Activated B cell treated with CpG ODN at 0.5 μM for 24 hours (primary cell): Measurements from ENCODE around the gene GDPD5. TPM values are rescaled to one million over a fixed set of nuclear protein-coding genes. Genes with fewer than 3 reads are reported as not detected.
"Not testable (repeated sequence)": the region's sequence is repeated elsewhere in the genome, so short reads cannot be mapped to it uniquely, and the experiment has no call there.

ENCODE experiments used
- ATAC-seq: fragments of 200-7000 bp; cut with Tn5 transposase; one replicate; pipeline ENCODE4 v1.10.0; 2021; ENCODE audit warnings: low read depth, mild to moderate bottlenecking, moderate library complexity
- CTCF ChIA-PET: fragments of 350-600 bp; sonication (Branson Sonifier 250); formaldehyde crosslinking; loops from one replicate; lab custom pipeline; 2021; ENCODE audit warnings: antibody characterized with exemption; lab: Charles Lee
- POLR2A ChIA-PET: fragments of 350-600 bp; sonication (Branson Sonifier 250); formaldehyde crosslinking; loops from one replicate; lab custom pipeline; 2021; ENCODE audit warnings: antibody characterized with exemption; lab: Charles Lee
- DNase-seq: peaks from one replicate; pipeline ENCODE4 v3.0.0; 2022
- H3K27ac Mint-ChIP-seq: one replicate; pipeline ENCODE4 v1.8.0; 2020; ENCODE audit warnings: mixed read lengths
- H3K27me3 Mint-ChIP-seq: one replicate; pipeline ENCODE4 v1.8.0; 2021; ENCODE audit warnings: mixed read lengths
- H3K36me3 Mint-ChIP-seq: one replicate; pipeline ENCODE4 v1.8.0; 2021; ENCODE audit warnings: low read depth, mixed read lengths
- H3K4me1 Mint-ChIP-seq: one replicate; pipeline ENCODE4 v1.8.0; 2021; ENCODE audit warnings: mixed read lengths
- H3K4me3 Mint-ChIP-seq: one replicate; pipeline ENCODE4 v1.8.0; 2020; ENCODE audit warnings: mild to moderate bottlenecking, mixed read lengths
- H3K9me3 Mint-ChIP-seq: one replicate; pipeline ENCODE4 v1.8.0; 2020; ENCODE audit warnings: mixed read lengths
- intact Hi-C: fragments of 100-400 bp; cut with micrococcal nuclease; formaldehyde crosslinking; loops from one replicate; pipeline ENCODE4 v1.15.1; 2024
- total RNA-seq: library from RNA; stranded (reverse); gene quantifications from 2 replicates; pipeline ENCODE4 v1.2.3, GENCODE V29; 2022
- TF ChIP-seq, protein P1 (sequence below): fragments of 200-600 bp; IDR thresholded peaks from one replicate; pipeline ENCODE4 v1.8.0; 2022; ENCODE audit warnings: antibody characterized with exemption, mild to moderate bottlenecking

The GDPD5 gene
- total RNA-seq, 1 donor from 2014 or later, result 22.2 TPM

DNA sequence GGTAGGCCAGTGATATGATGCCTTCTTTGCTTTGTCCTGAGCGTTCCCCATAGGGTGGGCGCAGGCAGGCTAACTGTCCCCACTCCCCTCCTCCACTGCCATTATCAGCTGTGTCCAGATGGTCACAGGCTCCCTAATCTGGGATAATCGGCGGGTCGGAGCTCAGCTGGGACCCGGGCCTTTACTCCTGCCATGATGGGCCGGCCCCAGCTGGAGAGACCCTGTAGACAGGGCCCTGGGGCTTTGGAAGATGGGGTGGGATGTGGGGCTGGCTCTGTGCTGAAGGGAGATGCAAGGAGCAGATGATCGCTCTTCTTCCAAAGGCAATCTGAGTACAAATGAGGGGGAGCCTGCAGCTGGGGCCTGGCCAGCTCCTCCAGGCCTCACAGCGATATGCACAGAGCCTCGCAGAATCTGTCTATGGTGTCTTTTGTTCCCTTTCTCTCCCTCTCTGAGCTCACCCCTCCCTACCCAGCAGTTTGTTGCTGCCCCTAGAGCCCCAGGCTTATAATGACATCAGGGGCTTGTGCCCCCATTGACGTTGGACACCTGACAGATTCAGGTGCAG lies 104.6 kb downstream of the GDPD5 start:
- no peaks in the 10 kb centered on the region for H3K27me3 Mint-ChIP-seq
- ATAC-seq, result no peak
- H3K4me1 Mint-ChIP-seq, result no peaks in the 10 kb centered on the region
- ChIA-PET CTCF (no interaction called here), POLR2A (no interaction called here)
- no peaks in the 10 kb centered on the region for H3K9me3 Mint-ChIP-seq
- H3K36me3 Mint-ChIP-seq, result peaks cover 11% of the 10 kb centered on the region
- TF ChIP-seq, protein P1, sequence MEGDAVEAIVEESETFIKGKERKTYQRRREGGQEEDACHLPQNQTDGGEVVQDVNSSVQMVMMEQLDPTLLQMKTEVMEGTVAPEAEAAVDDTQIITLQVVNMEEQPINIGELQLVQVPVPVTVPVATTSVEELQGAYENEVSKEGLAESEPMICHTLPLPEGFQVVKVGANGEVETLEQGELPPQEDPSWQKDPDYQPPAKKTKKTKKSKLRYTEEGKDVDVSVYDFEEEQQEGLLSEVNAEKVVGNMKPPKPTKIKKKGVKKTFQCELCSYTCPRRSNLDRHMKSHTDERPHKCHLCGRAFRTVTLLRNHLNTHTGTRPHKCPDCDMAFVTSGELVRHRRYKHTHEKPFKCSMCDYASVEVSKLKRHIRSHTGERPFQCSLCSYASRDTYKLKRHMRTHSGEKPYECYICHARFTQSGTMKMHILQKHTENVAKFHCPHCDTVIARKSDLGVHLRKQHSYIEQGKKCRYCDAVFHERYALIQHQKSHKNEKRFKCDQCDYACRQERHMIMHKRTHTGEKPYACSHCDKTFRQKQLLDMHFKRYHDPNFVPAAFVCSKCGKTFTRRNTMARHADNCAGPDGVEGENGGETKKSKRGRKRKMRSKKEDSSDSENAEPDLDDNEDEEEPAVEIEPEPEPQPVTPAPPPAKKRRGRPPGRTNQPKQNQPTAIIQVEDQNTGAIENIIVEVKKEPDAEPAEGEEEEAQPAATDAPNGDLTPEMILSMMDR, result no peak
- no peak for DNase-seq
- H3K27ac Mint-ChIP-seq, result no peak overlapping the region
- H3K4me3 Mint-ChIP-seq, result no peak overlapping the region
- intact Hi-C loops, result no loop called here

DNA sequence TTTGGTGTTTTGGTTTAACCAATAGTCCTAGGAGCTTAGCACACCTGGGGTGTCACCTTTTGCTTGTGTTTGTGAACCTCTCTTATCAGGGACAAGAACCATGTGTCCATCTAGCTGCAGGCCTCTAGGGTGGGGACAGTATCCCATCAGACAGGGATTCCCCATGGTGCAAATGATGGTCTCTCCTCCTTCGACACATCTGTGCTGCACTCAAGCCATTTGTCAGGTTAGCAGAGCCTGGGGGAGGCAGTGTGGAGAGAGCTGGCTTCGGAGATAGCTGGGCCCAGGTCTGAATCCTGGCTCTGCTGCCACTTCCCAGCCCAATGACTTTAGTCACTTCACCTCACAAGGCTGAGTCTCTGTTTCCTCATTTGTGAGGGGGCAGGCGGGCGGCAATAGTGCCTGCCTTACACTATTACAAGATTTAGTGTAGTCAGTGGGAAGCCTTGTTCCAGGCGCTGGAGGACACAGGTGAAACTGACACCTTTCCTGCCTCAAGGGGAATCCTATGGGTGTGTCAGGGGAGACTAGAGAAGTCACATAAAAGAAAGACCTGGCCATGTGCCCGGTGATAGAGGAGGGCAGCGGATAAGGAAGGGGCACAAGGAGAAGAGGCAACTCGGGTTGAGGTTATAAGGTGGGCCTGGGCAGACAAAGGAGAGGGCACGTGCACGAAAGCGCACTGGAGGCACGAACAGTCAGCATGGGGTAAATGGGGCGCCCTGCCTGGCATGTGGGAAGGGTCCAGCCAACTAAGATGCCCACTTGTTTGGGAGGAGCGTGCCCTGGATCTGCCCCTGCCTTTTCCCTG lies 105.3 kb downstream of the GDPD5 start:
- ChIA-PET CTCF (no interaction called here), POLR2A (no interaction called here)
- Mint-ChIP-seq H3K4me1 (no peaks in the 10 kb centered on the region), H3K9me3 (no peaks in the 10 kb centered on the region), H3K4me3 (no peak overlapping the region), H3K27me3 (no peaks in the 10 kb centered on the region), H3K36me3 (peaks cover 11% of the 10 kb centered on the region), H3K27ac (no peak overlapping the region)
- intact Hi-C loops, result no loop called here
- ATAC-seq (no peak), DNase-seq (no peak)
- TF ChIP-seq, protein P1, result no peak

DNA sequence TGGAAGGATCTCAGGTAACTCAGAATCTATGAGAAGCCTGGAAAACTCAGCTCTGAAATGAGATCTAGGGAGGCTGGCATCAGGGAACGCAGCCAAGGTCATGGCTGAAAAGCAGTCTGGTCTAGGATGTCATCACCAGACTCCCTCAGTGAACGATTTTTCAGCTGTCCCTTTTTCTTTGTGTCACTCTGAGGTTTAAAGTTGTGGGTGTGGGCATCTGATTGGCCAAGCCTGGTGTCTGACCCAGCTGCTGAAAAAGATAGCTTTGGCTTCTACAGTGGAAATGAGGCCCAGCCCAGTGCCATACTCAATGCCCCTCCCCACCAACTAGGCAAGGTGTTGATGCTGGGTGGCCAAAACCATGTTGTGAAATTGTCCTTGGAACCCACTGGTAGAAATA lies 111.9 kb downstream of the GDPD5 start:
- DNase-seq (no peak), ATAC-seq (no peak)
- H3K9me3 Mint-ChIP-seq, result no peaks in the 10 kb centered on the region
- intact Hi-C loops, result no loop called here
- no peak overlapping the region for H3K27ac Mint-ChIP-seq
- ChIA-PET POLR2A (no interaction called here), CTCF (interaction anchor here (0.9 kb wide), 1 partner anchor 134 kb away, joined by 3 read pairs; no protein-coding TSS in a partner anchor)
- no peaks in the 10 kb centered on the region for H3K4me1 Mint-ChIP-seq
- no peak overlapping the region for H3K4me3 Mint-ChIP-seq
- peaks cover 29% of the 10 kb centered on the region for H3K36me3 Mint-ChIP-seq
- TF ChIP-seq, protein P1, result no peak
- H3K27me3 Mint-ChIP-seq, result no peaks in the 10 kb centered on the region

DNA sequence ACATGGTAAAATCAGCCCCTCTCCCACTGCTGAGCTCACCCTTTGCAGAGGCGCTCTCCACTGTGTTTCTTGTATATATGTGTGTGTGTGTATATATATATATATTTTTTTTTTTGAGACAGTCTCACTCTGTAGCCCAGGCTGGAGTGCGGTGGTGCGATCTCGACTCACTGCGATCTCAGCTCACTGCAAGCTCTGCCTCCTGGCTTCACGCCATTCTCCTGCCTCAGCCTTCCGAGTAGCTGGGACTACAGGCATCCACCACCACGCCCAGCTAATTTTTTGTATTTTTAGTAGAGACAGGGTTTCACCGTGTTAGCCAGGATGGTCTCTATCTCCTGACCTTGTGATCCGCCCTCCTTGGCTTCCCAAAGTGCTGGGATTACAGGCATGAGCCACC lies 112.6 kb downstream of the GDPD5 start:
- H3K27ac Mint-ChIP-seq, H3K9me3 Mint-ChIP-seq, H3K27me3 Mint-ChIP-seq, DNase-seq, intact Hi-C loops, ATAC-seq, H3K4me3 Mint-ChIP-seq, H3K4me1 Mint-ChIP-seq, POLR2A ChIA-PET: not testable (repeated sequence)
- peaks cover 34% of the 10 kb centered on the region for H3K36me3 Mint-ChIP-seq
- CTCF ChIA-PET, result interaction anchor here (0.9 kb wide), 1 partner anchor 133 kb away, joined by 3 read pairs; no protein-coding TSS in a partner anchor

DNA sequence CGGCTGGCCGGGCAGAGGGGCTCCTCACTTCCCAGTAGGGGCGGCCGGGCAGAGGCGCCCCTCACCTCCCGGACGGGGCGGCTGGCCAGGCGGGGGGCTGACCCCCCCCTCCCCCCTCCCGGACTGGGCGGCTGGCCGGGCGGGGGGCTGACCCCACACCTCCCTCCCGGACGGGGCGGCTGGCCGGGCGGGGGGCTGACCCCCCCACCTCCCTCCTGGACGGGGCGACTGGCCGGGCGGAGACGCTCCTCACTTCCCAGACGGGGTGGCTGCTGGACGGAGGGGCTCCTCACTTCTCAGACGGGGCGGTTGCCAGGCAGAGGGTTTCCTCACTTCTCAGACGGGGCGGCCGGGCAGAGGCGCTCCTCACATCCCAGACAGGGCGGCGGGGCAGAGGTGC lies 115.8 kb downstream of the GDPD5 start:
- ATAC-seq, H3K27me3 Mint-ChIP-seq, DNase-seq, POLR2A ChIA-PET, H3K4me3 Mint-ChIP-seq, H3K27ac Mint-ChIP-seq, H3K9me3 Mint-ChIP-seq, CTCF ChIA-PET: not testable (repeated sequence)
- Mint-ChIP-seq H3K4me1 (peaks cover 12% of the 10 kb centered on the region), H3K36me3 (peaks cover 54% of the 10 kb centered on the region)
- intact Hi-C loops, result loop anchor here (10.0 kb wide), 1 partner anchor 795 kb away; the partner anchor contains the start of gene WNT11

DNA sequence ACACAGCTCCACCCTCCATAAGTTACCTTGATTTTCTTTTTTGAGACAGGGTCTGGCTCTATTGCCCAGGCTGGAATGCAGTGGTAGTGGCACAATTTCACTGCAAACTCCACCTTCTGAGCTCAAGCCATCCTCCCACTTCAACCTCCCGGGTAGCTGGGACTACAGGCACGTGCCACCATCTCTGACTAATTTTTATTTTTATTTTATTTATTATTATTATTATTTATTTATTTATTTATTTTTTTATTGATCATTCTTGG lies 116.9 kb downstream of the GDPD5 start:
- Mint-ChIP-seq H3K4me3 (no peak overlapping the region), H3K9me3 (no peaks in the 10 kb centered on the region), H3K36me3 (peaks cover 57% of the 10 kb centered on the region), H3K4me1 (peaks cover 19% of the 10 kb centered on the region), H3K27ac (no peak overlapping the region), H3K27me3 (no peaks in the 10 kb centered on the region)
- ATAC-seq (no peak), DNase-seq (no peak)
- TF ChIP-seq, protein P1, result no peak
- CTCF ChIA-PET, result interaction anchor here (0.7 to 2.1 kb wide), 5 partner anchors 9 to 124 kb away, joined by 3 to 11 read pairs (median 5); no protein-coding TSS in a partner anchor
- POLR2A ChIA-PET, result interaction anchor here (1.8 kb wide), 1 partner anchor 9 kb away, joined by 5 read pairs; the partner anchor contains the start of gene RPS3
- intact Hi-C loops, result loop anchor here (1.0 to 10.0 kb wide), 2 partner anchors 123 to 796 kb away; partner anchors contain the start of gene WNT11
